ENCODE measurements around the gene NKPD1.

NKPD1 gene

DNA sequence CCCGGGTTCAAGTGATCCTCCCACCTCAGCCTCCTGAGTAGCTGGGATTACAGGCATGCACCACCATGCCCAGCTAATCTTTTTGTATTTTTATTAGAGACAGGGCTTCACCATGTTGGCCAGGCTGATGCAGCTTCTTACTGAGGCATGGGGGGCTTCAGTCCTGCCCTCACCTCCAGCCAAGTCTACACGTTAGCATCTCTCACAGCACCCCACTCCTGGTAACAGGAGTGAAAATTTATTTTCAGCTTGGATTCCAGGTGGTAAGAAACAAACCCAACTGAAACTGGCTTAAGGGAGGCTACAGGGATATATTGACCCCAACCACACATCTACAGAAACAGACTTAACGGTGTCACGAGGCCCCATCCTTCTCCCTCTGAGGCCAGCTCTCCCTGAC, 10.6 kb downstream of the NKPD1 start:
- FAIRE-seq: no peak
- no peak for DNase-seq (ENCODE audit: insufficient read length, low spot score)
- TF ChIP-seq POLR2A (IDR thresholded peaks at IDR 0.05; ENCODE audit: low read depth, low read length): no peak
- TF ChIP-seq TAF1 (IDR thresholded peaks at IDR 0.05; ENCODE audit: low read depth, low read length): no peak

DNA sequence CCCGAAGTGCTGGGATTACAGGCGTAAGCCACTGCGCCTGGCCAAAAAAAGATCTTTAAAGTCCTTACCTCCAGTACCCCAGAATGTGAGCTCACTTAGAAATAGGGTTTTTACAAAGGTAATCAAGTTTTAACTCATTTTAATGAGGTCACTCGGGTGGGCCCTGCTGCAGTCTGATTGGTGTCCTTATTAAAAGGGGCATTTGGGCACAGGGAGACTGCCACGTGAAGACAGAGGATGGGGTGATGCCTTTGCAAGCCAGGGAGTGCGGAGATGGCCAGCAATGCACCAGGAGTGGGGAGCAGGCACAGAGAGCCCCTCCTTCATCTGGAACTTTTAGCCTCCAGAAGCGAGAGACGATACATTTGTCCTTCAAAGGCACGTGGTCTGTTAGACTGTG, 11.7 kb downstream of the NKPD1 start:
- TF ChIP-seq POLR2A (IDR thresholded peaks at IDR 0.05; ENCODE audit: low read depth, low read length): no peak
- no peak for TF ChIP-seq PAX5 (IDR thresholded peaks at IDR 0.05; ENCODE audit: insufficient read depth, low read length, severe bottlenecking)
- no peak for TF ChIP-seq SPI1 (IDR thresholded peaks at IDR 0.05; ENCODE audit: low read depth, low read length)
- no peak for TF ChIP-seq TAF1 (IDR thresholded peaks at IDR 0.05; ENCODE audit: low read depth, low read length)
- no peak for TF ChIP-seq POU2F2 (IDR thresholded peaks at IDR 0.05; ENCODE audit: low read depth, low read length)
- TF ChIP-seq POLR2AphosphoS5 (IDR thresholded peaks at IDR 0.05; ENCODE audit: low read depth, low read length): no peak
- FAIRE-seq: no peak
- no peak for DNase-seq (ENCODE audit: insufficient read length, low spot score)

DNA sequence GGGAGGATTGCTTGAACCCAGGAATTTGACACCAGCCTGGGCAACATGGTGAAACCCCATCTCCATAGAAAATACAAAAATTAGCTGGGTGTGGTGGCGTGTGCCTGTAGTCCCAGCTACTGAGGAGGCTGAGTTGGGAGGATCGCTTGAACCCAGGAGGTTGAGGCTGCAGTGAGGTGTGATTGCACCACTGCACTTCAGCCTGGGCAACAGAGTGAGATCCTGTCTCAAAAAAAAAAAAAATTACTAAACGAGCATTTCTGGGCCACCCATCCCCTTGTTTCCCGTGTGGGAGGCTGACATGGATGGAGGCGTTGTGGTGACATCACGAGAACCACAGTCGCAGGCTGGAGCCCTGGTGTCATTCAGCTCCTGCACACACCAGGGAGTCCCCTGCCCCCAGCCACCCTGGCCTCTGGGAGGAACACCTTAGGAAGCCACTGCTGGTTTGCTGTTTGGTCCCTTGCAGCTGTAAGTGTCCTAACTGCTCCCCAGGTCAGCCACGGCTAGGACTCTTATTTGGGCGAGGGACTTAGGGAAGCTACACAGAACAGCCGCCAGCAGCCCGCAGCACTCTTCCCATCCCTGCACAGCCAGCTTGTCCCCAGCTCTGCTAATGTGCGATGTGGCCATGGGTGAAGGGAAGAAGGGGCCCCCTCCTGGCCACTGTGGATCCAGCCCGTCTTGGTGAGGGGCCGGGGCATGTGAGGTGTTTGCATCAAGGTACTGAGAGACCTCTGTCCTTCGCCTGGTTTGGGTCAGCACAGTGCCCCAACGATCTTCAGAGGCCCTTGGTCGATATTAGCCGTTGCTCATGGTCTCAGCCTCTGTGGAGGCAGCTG, 12.7 kb downstream of the NKPD1 start:
- DNase-seq (ENCODE audit: insufficient read length, low spot score): peak; percentile 17
- FAIRE-seq: peak; percentile 26
- TF ChIP-seq POU2F2 (IDR thresholded peaks at IDR 0.05; ENCODE audit: low read depth, low read length): no peak

DNA sequence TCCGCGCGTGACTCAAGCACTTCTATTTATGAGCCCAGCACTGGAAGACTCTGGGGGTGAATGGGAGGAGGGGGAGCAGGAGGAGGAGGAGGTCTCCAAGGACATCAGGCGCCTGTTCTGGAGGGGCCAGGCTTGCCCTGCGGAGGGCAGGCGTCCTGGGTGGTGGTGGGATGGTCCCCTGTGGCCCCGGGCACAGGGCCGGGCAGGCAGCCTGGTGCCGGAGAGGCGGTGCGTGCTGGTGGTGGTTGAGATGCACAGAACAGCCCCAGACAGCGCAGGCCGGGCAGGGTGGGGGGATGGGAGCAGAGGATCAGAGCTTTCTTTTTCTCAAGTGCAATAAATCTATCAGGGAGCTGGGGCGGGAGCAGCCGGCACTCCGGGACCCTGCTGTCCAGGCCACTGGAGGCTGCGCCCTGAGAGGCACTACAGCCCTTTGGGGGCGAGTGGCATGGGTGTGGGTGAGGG, 14.0 kb downstream of the NKPD1 start:
- TF ChIP-seq POLR2AphosphoS5 (IDR thresholded peaks at IDR 0.05; ENCODE audit: low read depth, low read length): no peak
- TF ChIP-seq POU2F2 (IDR thresholded peaks at IDR 0.05; ENCODE audit: low read depth, low read length): no peak
- TF ChIP-seq SPI1 (IDR thresholded peaks at IDR 0.05; ENCODE audit: low read depth, low read length): no peak
- no peak for TF ChIP-seq POLR2A (IDR thresholded peaks at IDR 0.05; ENCODE audit: low read depth, low read length)
- no peak for TF ChIP-seq TAF1 (IDR thresholded peaks at IDR 0.05; ENCODE audit: low read depth, low read length)
- no peak for TF ChIP-seq PAX5 (IDR thresholded peaks at IDR 0.05; ENCODE audit: insufficient read depth, low read length, severe bottlenecking)
- FAIRE-seq (no peak), DNase-seq (ENCODE audit: insufficient read length, low spot score) (no peak)

DNA sequence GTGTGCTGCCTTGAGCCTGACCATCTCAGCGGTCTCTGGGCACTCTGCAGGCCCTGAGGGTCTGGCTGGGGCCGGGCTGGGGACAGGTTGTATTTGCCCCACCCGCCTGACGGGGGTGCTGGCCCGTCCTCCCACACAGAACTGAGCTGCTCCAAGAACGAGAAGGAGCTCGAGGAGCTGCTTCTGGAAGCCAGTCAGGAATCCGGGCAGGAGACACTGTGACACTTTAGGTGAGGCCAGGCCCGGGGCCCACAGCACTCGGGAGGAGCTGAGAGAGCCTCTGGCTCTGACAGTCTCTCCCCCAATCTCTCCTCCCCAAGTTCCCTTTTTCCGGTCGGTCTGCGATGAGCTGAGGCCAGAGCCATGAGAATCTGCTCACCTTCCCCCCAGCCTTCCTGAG, 14.5 kb downstream of the NKPD1 start:
- DNase-seq (ENCODE audit: insufficient read length, low spot score): no peak
- TF ChIP-seq PAX5 (IDR thresholded peaks at IDR 0.05; ENCODE audit: insufficient read depth, low read length, severe bottlenecking) (no peak), POU2F2 (IDR thresholded peaks at IDR 0.05; ENCODE audit: low read depth, low read length) (no peak), POLR2A (IDR thresholded peaks at IDR 0.05; ENCODE audit: low read depth, low read length) (no peak)
- no peak for FAIRE-seq

DNA sequence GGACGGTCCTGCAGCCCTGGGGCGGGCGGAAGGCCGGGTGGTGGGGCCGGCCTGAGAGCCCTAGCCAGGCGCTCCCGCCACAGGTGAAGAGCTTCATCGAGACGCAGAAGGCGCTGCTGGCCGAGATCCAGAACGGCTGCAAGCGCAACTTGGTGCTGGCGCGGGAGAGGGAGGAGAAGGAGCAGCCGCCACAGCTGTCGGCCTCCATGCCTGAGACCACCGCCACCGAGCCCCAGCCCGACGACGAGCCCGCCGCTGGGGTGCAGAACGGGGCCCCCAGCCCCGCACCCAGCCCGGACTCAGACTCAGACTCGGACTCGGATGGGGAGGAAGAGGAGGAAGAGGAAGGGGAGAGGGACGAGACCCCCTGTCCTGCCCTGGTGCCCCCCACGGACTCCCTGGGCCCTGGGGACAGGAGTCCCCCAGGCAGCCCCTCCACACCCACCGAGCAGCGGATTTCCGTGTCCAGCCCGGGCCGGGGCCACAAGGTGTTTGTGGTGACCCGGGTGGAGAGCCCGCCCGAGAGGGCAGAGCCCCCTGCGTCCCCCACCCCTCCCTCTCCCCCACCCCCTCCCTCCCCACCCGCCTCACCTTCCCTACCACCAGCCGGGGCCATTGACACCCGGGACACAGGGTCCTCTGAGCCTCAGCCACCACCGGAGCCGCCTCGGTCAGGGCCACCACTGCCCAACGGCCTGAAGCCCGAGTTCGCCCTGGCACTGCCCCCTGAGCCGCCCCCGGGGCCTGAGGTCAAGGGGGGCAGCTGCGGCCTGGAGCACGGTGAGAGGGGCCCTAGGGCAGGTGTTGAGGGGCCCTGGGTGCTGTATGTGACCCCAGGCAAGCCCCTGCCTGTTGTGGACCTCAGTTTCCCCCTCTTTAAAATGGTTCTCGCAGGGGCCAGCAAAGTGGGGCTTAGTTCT, 15.3 kb downstream of the NKPD1 start:
- DNase-seq (ENCODE audit: insufficient read length, low spot score) (no peak), FAIRE-seq (no peak)
- TF ChIP-seq TAF1 (IDR thresholded peaks at IDR 0.05; ENCODE audit: low read depth, low read length): no peak
- no peak for TF ChIP-seq POLR2A (IDR thresholded peaks at IDR 0.05; ENCODE audit: low read depth, low read length)
- TF ChIP-seq POLR2AphosphoS5 (IDR thresholded peaks at IDR 0.05; ENCODE audit: low read depth, low read length): no peak
- TF ChIP-seq PAX5 (IDR thresholded peaks at IDR 0.05; ENCODE audit: insufficient read depth, low read length, severe bottlenecking): no peak
- TF ChIP-seq SPI1 (IDR thresholded peaks at IDR 0.05; ENCODE audit: low read depth, low read length): no peak
- TF ChIP-seq POU2F2 (IDR thresholded peaks at IDR 0.05; ENCODE audit: low read depth, low read length): no peak

GRCh38 chr19:45144431-45145269, 16.1 kb downstream of the NKPD1 start:
- TF ChIP-seq POLR2AphosphoS5 (IDR thresholded peaks at IDR 0.05; ENCODE audit: low read depth, low read length) (no peak), POU2F2 (IDR thresholded peaks at IDR 0.05; ENCODE audit: low read depth, low read length) (no peak), PAX5 (IDR thresholded peaks at IDR 0.05; ENCODE audit: insufficient read depth, low read length, severe bottlenecking) (no peak), SPI1 (IDR thresholded peaks at IDR 0.05; ENCODE audit: low read depth, low read length) (no peak), TAF1 (IDR thresholded peaks at IDR 0.05; ENCODE audit: low read depth, low read length) (no peak), POLR2A (IDR thresholded peaks at IDR 0.05; ENCODE audit: low read depth, low read length) (no peak)
- DNase-seq (ENCODE audit: insufficient read length, low spot score): no peak
- FAIRE-seq: no peak

DNA sequence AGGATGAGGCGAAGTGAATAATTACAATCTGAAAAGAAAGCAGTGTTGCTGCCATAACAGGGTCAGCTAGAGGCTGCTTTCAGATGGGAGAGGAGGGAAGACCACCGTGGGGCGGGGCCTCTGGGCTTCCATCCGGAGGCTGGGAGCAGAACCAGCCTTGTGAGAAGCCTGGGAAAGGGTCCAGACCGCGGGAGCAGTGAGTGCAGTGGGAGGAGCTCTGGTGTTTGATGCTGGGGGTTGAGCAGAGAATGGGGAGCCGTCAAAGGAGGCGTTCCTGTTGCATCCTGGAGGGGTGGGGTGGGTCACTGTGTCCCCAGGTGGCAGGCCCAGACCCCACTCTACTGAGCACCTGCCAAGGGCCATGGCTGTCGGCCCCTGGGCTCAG, 18.1 kb downstream of the NKPD1 start:
- TF ChIP-seq POLR2AphosphoS5 (IDR thresholded peaks at IDR 0.05; ENCODE audit: low read depth, low read length) (no peak), PAX5 (IDR thresholded peaks at IDR 0.05; ENCODE audit: insufficient read depth, low read length, severe bottlenecking) (no peak), POLR2A (IDR thresholded peaks at IDR 0.05; ENCODE audit: low read depth, low read length) (no peak), POU2F2 (IDR thresholded peaks at IDR 0.05; ENCODE audit: low read depth, low read length) (no peak), TAF1 (IDR thresholded peaks at IDR 0.05; ENCODE audit: low read depth, low read length) (no peak), SPI1 (IDR thresholded peaks at IDR 0.05; ENCODE audit: low read depth, low read length) (no peak)
- FAIRE-seq: no peak
- DNase-seq (ENCODE audit: insufficient read length, low spot score): peak; percentile 10

DNA sequence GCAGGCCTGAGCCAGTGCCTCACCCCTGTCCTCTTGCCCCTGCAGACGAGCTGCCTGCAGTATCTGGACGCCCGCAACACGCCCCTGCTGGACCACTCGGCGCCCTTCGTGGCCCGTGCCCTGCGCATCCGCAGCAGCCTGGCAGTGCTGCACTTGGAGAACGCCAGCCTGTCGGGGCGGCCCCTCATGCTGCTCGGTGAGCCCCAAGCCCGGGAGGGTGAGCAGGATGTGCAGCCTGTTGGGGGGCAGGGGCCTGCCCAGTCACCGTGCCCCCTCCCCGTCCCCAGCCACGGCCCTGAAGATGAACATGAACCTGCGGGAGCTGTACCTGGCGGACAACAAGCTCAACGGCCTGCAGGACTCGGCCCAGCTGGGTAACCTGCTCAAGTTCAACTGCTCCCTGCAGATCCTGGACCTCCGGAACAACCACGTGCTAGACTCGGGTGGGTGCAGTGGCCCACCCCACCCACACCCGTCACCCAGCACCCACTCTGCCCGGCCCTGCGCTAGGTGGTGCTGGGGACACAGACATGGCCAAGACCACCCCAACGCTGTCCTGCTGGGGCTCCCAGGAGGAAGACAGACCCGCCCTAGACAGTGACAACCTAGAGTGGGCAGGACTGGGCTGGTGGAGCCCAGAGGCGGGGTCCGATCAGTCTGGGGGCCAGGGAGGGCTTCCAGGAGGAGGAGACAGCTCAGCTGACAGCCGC, 18.6 kb downstream of the NKPD1 start:
- FAIRE-seq (no peak), DNase-seq (ENCODE audit: insufficient read length, low spot score) (no peak)
- TF ChIP-seq SPI1 (IDR thresholded peaks at IDR 0.05; ENCODE audit: low read depth, low read length) (no peak), POLR2AphosphoS5 (IDR thresholded peaks at IDR 0.05; ENCODE audit: low read depth, low read length) (no peak), TAF1 (IDR thresholded peaks at IDR 0.05; ENCODE audit: low read depth, low read length) (no peak), POU2F2 (IDR thresholded peaks at IDR 0.05; ENCODE audit: low read depth, low read length) (no peak), POLR2A (IDR thresholded peaks at IDR 0.05; ENCODE audit: low read depth, low read length) (no peak), PAX5 (IDR thresholded peaks at IDR 0.05; ENCODE audit: insufficient read depth, low read length, severe bottlenecking) (no peak)

Data from GM12891 (cell line).